HepG2 (cell line): ENCODE data around the gene IBA57. TPM values are rescaled to one million over a fixed set of nuclear protein-coding genes. Genes with fewer than 3 reads are reported as not detected.
A peak's percentile ranks its signal among the peaks of the same experiment; 100 is the strongest.

Experiments
- ATAC-seq: fragments of 200-7000 bp; cut with Tn5 transposase; 3 replicates; pipeline ENCODE4 v1.9.1; 2020; ENCODE audit warnings: mild to moderate bottlenecking, moderate library complexity
- BruUV-seq: library from RNA; stranded (reverse); fragments of 400-500 nt; replicated peaks from 2 replicates; lab custom pipeline; 2021; lab: Mats Ljungman, UMichigan
- CTCF ChIA-PET: fragments of 300-600 bp; formaldehyde crosslinking; extraction: SDS; loops from one replicate; lab custom pipeline; 2021; ENCODE audit warnings: low total read pairs, inconsistent platforms, low intra/inter-chr PET ratio; lab: Yijun Ruan, JAX
- POLR2A ChIA-PET: fragments of 350-600 bp; sonication (Branson Sonifier 250); formaldehyde crosslinking; loops from one replicate; lab custom pipeline; 2020; ENCODE audit warnings: antibody characterized with exemption, inconsistent platforms; lab: Yijun Ruan, JAX
- DNase-seq: peaks from one replicate; pipeline ENCODE4 v3.0.0-alpha.2; 2015; ENCODE audit warnings: low spot score
- FAIRE-seq: peaks from 3 replicates; lab custom pipeline; 2011; peaks lifted over from hg19 to GRCh38; lab: Jason Lieb, UNC
- H2AFZ ChIP-seq: one replicate; pipeline ENCODE4 v1.6.1; 2011; ENCODE audit warnings: low read length, inconsistent platforms
- H3K27ac ChIP-seq: fragments of 300-600 bp; 3 replicates; pipeline ENCODE4 v1.8.0; 2011; ENCODE audit warnings: mixed run types, mild to moderate bottlenecking, mixed read lengths, low read length, inconsistent platforms; ENCODE audit not compliant: insufficient read depth; ENCODE audit errors: extremely low read length
- H3K27me3 ChIP-seq, 2 experiments: fragments of 200-600 bp in 1 of 2; 2 replicates in 1 of 2; 3 replicates in 1 of 2; pipeline versions ENCODE4 v1.6.0 to v1.8.0; 2011; ENCODE audit warnings: low read length in 2 of 2, mild to moderate bottlenecking in 2 of 2, moderate library complexity in 2 of 2, inconsistent platforms in 1 of 2; ENCODE audit not compliant: insufficient read depth in 2 of 2, control insufficient read depth in 1 of 2
- H3K36me3 ChIP-seq, 2 experiments: fragments of 200-600 bp in 1 of 2; replicated peaks in 1 of 2; 2 replicates in 1 of 2; 3 replicates in 1 of 2; pipeline versions ENCODE4 v1.5.1 to v1.8.0; 2011; ENCODE audit warnings: low read length in 2 of 2, inconsistent platforms in 1 of 2; ENCODE audit not compliant: insufficient read depth in 2 of 2, control insufficient read depth in 1 of 2
- H3K4me1 ChIP-seq: 2 replicates; pipeline ENCODE4 v1.5.1; 2012; ENCODE audit warnings: low read length, inconsistent platforms; ENCODE audit not compliant: insufficient read depth
- H3K4me2 ChIP-seq: 2 replicates; pipeline ENCODE4 v1.6.0; 2011; ENCODE audit warnings: low read depth, low read length, inconsistent platforms
- H3K4me3 ChIP-seq, 3 experiments: fragments of 200-600 bp in 1 of 3; sonication (generic), shearing (Covaris generic) in 1 of 3; replicated peaks in 1 of 3; 2 replicates each; pipeline ENCODE4 v1.5.1; 2011 to 2016; ENCODE audit warnings: low read length in 3 of 3, inconsistent platforms in 2 of 3, low read depth in 2 of 3, mild to moderate bottlenecking in 2 of 3, control low read depth in 1 of 3, mixed read lengths in 1 of 3; ENCODE audit not compliant: insufficient read depth in 1 of 3
- H3K79me2 ChIP-seq: one replicate; pipeline ENCODE4 v1.6.1; 2011; ENCODE audit warnings: low read length, inconsistent platforms; ENCODE audit not compliant: insufficient read depth
- H3K9ac ChIP-seq: 2 replicates; pipeline ENCODE4 v1.6.0; 2011; ENCODE audit warnings: mild to moderate bottlenecking, low read depth, low read length, inconsistent platforms; ENCODE audit not compliant: insufficient read depth
- H3K9me3 ChIP-seq: 2 replicates; pipeline ENCODE4 v1.5.1; 2012; ENCODE audit warnings: mild to moderate bottlenecking, low read length
- H4K20me1 ChIP-seq: 2 replicates; pipeline ENCODE4 v1.6.0; 2011; ENCODE audit warnings: inconsistent platforms, mild to moderate bottlenecking, low read length, moderate library complexity; ENCODE audit not compliant: insufficient read depth
- ARHGAP35 ChIP-seq: sonication (generic); formaldehyde crosslinking; IDR thresholded peaks from 2 replicates; pipeline ENCODE4 v1.9.0; 2022; ENCODE audit warnings: mild to moderate bottlenecking, inconsistent platforms, moderate library complexity, missing genetic modification reagents, borderline replicate concordance
- FOXO1 ChIP-seq: sonication (generic); formaldehyde crosslinking; IDR thresholded peaks from 2 replicates; pipeline ENCODE4 v1.4.0; 2020; ENCODE audit warnings: missing genetic modification reagents
- TERF1 ChIP-seq: sonication (generic); formaldehyde crosslinking; IDR thresholded peaks from 2 replicates; pipeline ENCODE4 v1.8.0; 2022; ENCODE audit warnings: mild to moderate bottlenecking, missing genetic modification reagents, moderate library complexity
- THYN1 ChIP-seq: sonication (generic); formaldehyde crosslinking; IDR thresholded peaks from 2 replicates; pipeline ENCODE4 v1.8.1; 2023; ENCODE audit warnings: low read depth, mild to moderate bottlenecking, moderate library complexity, missing genetic modification reagents, borderline replicate concordance
- ZKSCAN5 ChIP-seq: sonication (generic); formaldehyde crosslinking; IDR thresholded peaks from 2 replicates; pipeline ENCODE4 v1.5.1; 2020; ENCODE audit warnings: mild to moderate bottlenecking, missing genetic modification reagents
- ZNF317 ChIP-seq: sonication (generic); formaldehyde crosslinking; IDR thresholded peaks from 2 replicates; pipeline ENCODE4 v1.5.0; 2020; ENCODE audit warnings: mild to moderate bottlenecking, missing genetic modification reagents
- ZNF326 ChIP-seq: sonication (generic); formaldehyde crosslinking; IDR thresholded peaks from 2 replicates; pipeline ENCODE4 v1.4.0; 2020; ENCODE audit warnings: missing genetic modification reagents, borderline replicate concordance
- WGBS: methylation state at CpG from one replicate; pipeline ENCODE4 v1.1.6; 2017; ENCODE audit warnings: low lambda C conversion rate; 5-methylcytosine and 5-hydroxymethylcytosine counted together
- in situ Hi-C: cut with HindIII; loops from 2 replicates; pipeline ENCODE4 v1.10.0; 2017; ENCODE audit warnings: low pct_unique_long_range_greater_than_20kb; ENCODE audit not compliant: extremely low pct_ligation_motif_present
- intact Hi-C: fragments of 100-400 bp; cut with micrococcal nuclease; formaldehyde crosslinking; loops from one replicate; pipeline ENCODE4 v1.10.0; 2022; ENCODE audit not compliant: unreplicated experiment
- polyA plus RNA-seq, 8 experiments: library from polyadenylated mRNA; depleted of rRNA in 3 of 8; stranded (reverse) in 7 of 8; unstranded in 1 of 8; fragments of >200 nt; fragmentation: Illumina TruSeq in 4 of 8; extraction: Trizol in 4 of 8; gene quantifications; 2 replicates each; pipeline versions ENCODE4 v1.2.1 to v1.2.3, GENCODE V29; 2011 to 2016; ENCODE audit warnings: low read depth in 4 of 8, missing spikeins in 1 of 8, mixed read lengths in 1 of 8; ENCODE audit not compliant: insufficient read depth in 1 of 8
- total RNA-seq, 5 experiments: library from RNA; depleted of rRNA; stranded (reverse); fragments of >200 nt; fragmentation: Illumina TruSeq; extraction: Trizol; gene quantifications; 2 replicates each; pipeline ENCODE4 v1.2.3, GENCODE V29; 2016; ENCODE audit warnings: low read depth in 1 of 5

Gene IBA57
- total and polyA plus RNA-seq, 2 of the 13 experiments (the other 11 are each of a cell fraction or from before 2014, with no cell fraction given) = 2.3 to 10.2 TPM

DNA sequence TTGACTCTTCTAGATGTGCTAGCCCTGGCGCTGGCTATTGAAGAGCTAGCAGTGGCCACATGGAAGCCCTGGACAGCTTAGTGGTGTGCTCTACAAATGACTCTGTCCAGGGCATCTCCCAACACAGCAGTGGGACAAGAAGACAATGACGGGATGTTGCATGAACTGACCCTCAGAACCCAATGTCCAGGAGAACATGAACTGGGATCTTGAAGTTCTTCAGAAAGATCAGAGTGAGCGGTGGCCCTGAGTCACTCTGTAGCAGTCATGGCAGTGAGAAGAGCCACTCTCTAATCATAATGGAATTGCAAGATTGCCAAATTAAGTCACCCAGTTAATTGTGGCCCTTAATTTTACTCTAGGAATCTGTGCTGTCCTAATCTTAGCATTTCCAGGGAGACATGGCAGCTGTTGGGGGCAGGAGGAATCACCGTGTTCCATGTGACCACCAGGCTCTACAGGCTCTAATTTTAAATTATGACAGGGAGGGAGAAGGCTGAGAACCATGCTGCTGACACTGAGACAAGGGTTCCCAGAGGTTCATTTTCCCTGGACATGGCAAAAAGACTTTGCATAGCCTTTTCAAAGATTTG, 32.0 kb downstream of the IBA57 start:
- 0% methylated on average over 2 of the region's 4 CpGs for WGBS
- in situ Hi-C loops (loop anchor here (10.0 kb wide), 1 partner anchor 203 kb away; no protein-coding TSS in a partner anchor), intact Hi-C loops (no loop called here)
- CTCF ChIA-PET = no interaction called here
- Histone ChIP-seq H3K9ac (no peak overlapping the region), H3K4me1 (no peaks in the 10 kb centered on the region), H3K27me3 (no peaks in the 10 kb centered on the region), H3K4me2 (no peak overlapping the region), H3K9me3 (peaks cover 17% of the 10 kb centered on the region), H2AFZ (no peak overlapping the region), H3K27ac (no peak overlapping the region), H3K79me2 (no peaks in the 10 kb centered on the region), H4K20me1 (no peaks in the 10 kb centered on the region), H3K4me3 (no peak overlapping the region), H3K36me3 (no peaks in the 10 kb centered on the region)
- DNase-seq (no peak), ATAC-seq (no peak), FAIRE-seq (no peak)
- POLR2A ChIA-PET = no interaction called here
- TF ChIP-seq ARHGAP35 = no peak
- no peak for TF ChIP-seq ZNF326 (CRISPR knock-in tag)
- TF ChIP-seq TERF1 (CRISPR knock-in tag) = no peak
- no peak for TF ChIP-seq ZKSCAN5
- no TSS peak for BruUV-seq

DNA sequence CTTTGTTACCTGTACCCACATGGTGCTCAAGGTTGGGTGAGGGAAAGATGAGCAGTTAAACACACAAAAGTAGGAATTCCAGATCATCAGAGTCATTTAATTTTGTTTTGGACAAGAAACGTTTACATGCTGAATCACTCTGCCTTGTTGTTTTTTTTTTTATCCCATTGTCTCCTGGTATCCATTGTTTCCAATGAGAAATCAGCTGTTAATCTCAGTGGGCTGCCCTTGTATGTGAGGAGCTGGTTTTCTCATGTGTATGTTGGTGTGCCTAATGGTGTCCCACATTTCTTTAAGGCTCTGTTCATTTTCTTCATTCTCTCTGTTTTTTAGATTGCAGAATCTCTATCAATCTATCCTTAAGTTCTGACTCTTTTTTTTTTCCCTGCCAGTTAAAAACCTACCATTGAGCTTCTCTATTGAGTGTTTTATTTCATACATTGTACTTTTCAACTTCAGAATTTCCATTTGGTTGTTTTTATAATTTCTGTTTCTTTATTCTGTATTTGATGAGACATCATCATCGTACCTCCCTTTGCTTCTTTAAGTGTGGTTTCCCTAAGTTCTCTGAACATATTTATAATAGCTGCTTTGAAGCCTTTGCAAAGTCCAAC, 33.5 kb downstream of the IBA57 start:
- 3% methylated on average over 2 of the region's 2 CpGs for WGBS
- BruUV-seq = no TSS peak
- Histone ChIP-seq H4K20me1 (no peaks in the 10 kb centered on the region), H3K27me3 (peaks cover 0 to 6% of the 10 kb centered on the region in 2 experiments; a peak in 1 of 5 replicates), H3K4me2 (no peak overlapping the region), H3K36me3 (no peaks in the 10 kb centered on the region), H2AFZ (no peak overlapping the region), H3K4me3 (no peak overlapping the region), H3K27ac (no peak overlapping the region), H3K9ac (no peak overlapping the region), H3K79me2 (no peaks in the 10 kb centered on the region), H3K4me1 (no peaks in the 10 kb centered on the region), H3K9me3 (peaks cover 17% of the 10 kb centered on the region)
- in situ Hi-C loops = loop anchor here (10.0 kb wide), 1 partner anchor 204 kb away; no protein-coding TSS in a partner anchor
- ChIA-PET POLR2A (no interaction called here), CTCF (no interaction called here)
- no peak for FAIRE-seq
- intact Hi-C loops = no loop called here
- TF ChIP-seq FOXO1 (CRISPR knock-in tag) (no peak), THYN1 (CRISPR knock-in tag) (no peak), ZNF317 (CRISPR knock-in tag) (peak; percentile 100)
- no peak for DNase-seq
- ATAC-seq = no peak
